SHP77 treated with DMSO at 0.1 percent for 48 hours (cell line): Measurements from ENCODE around the gene CGB8.
"Not testable (repeated sequence)": the region's sequence is repeated elsewhere in the genome, so short reads cannot be mapped to it uniquely, and the experiment has no call there.

Experiments used
- DNase-seq: peaks from one replicate; lab custom pipeline; 2025; lab: John Stamatoyannopoulos, UW

Gene CGB8

DNA sequence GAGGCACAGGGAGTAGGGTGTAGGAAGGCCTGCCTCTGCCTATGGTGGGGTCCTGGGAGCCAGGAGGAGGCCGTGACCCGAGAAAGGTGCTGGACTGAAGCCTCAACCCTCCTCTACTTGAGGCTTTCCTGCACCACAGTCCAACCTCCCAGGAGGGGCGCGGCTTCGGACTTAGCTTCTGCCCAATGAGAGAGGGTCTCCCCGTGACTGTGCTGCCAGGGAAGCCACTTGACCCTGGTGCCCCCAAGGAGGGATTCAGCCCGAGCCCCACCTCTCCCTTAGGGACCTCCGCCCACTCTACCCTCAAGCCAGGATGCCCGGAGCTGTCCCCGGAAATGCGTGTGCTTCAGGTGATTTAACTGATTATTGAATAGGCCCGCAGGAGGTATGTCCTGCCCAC lies at the start of gene CGB8:
TSS of gene CGB8 (minus strand) at position 101 of the 400 bp plus-strand sequence. CDS start 372 bp downstream, outside the sequence.
- DNase-seq, result not testable (repeated sequence)

- DNase-seq, result peak; percentile 52
Measured at GRCh38 chr19:49097453-49098288, 48.8 kb upstream of the CGB8 start.

DNA sequence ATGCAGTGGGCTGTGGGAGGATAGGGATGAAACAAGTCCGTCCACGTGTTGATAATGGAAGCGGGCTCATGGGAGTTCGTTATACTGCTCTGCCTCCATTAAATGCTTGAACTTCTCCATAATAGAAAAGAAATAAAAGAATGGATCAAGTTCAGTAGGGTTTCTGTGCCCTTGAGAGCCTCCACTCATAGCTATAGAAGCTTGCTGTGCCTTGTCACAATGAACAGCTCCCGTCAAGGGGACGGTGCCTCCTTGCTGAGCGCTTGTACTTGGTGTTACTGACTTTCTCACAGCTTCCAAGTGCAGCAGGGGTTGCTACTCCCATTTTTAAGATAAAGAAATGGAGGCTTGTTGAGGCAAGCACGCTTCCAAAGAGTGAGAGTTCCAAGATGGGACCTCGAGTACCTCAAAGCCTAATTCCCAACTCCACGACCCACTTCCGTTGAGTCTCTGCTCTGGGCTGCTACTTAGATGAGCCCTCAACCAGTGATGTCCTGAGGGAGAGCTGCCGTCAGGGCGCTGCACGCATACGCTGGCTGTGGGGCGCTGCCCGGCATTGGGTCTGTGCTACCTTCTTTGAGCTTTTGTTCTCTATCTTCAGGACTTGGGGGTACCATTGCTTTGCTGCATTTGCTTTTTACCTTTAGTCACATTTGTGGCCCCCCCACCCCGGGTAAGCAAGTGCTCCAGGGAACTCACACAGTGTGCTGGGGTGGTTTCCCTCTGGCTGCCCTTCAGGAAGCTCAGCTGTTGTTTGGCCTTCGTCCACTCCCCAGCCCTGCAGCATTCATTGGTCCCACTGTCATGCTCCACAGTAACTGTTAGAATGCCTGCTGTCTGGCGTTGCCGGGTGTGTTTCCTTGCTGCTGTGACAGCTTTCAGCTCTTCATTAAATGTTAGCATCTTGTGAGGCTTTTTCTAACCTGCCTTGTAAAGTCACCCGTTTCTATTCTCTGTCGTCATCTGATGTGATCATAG lies 45.9 kb upstream of the CGB8 start:
- no peak for DNase-seq

DNA sequence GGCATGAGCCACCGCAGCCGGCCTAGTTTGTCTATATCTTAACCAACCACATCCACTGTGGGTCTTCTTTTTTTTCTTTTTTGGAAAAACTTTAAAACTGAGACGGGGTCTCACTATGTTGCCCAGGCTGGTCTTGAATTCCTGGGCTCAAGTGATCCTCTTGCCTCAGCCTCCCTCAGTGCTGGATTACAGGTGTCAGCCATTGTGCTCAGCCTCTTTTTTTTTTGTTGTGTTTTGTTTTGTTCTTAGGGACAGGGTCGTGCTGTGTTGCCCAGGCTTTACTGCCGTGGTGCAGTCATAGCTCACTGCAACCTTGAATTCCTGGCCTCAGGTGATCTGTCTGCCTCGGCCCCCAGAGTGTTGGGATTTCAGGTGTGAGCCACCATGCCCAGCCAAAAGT lies 43.8 kb upstream of the CGB8 start:
- DNase-seq, result no peak

DNA sequence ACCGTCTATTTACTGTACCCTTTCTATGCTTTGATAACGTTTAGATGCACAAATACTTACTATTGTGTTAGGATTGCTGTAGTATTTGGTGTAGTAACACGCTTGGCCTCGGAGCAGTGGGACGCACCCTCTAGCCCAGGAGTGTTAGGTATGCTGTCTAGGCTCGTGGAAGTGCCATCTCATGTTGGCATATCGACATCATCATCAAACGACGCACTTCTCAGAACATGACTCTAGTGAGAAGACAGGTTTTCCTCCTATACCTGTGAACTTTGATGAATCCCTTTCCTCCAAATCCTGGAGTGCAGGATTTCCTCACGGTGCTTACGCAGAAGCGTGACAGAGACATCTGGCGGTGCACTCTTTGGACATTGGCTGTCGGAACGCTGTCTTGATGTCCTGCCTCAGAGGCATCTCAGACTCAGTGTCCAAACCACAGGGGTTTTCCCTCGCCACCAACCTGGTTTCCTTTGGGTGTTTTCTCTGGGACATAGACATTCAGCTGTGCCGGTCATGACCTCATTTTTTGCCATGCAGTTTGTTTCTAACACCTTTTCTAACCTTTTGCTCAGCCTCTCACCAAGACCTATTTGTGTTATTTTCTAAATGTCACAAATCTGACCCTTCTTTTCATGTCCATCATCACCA lies 42.6 kb upstream of the CGB8 start:
- DNase-seq, result no peak

GRCh38 chr19:49086296-49086695 lies 37.4 kb upstream of the CGB8 start:
- no peak for DNase-seq

DNA sequence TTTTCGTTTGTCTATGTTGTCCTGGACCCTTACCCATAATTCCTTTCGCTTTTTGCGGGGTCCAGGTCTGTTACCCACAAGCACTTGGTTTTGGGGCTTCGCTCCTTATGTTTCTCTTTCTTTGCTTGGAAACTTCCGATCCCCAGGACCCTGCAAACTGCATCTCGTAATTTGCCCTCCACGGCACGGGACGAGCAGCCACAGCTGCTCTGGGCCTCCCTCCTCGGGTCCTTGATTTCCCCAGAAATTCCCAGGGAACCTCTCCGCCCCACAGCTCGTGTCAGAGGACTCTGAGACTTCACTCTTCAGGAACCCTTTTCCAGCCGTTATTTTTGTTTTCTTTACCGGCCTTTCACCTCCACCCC lies 36.9 kb upstream of the CGB8 start:
- no peak for DNase-seq

DNA sequence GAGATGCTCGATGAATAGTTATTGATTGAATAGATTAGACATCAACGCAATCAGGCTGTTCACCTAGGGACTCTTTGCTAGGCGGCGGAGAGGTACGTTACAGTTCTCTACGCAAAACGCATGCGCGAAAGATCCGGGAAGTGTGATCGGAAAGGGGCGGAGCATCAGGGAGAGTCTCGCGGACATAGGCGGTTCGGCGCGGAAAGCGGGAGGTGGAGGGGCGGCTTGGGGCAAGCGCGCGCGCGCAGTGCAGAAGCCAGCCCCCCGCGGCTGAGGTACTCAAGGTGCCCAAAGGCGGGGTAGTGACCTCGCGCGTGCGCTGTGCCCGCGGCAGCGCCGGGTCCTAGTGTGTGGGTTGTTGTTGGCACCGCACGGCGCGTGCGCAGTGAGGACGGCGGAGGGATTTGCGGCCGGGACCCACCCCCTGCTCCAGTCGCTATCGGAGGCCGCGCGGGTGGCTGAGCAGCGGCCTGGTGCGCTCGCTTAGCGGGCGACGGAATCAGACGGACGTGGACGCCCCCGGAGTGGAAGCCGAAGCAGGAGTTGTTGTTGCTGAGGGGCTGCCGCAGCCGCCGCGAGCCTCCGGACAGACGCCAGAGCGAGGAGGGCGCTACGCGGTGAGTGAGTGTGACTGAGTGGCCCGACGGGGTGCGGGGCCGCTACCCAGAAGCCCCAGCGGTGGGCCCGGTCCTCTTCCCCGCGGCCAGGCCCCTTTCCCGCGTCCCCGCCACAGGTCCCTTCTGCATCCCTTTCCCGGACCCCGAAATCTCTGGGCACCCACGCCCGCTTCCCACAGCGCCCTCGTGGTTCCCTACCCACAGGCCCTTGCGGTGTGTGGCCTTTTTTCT lies 36.3 kb upstream of the CGB8 start, which contains the start of gene SNRNP70:
TSS of gene SNRNP70 (plus strand) at position 432 of the 848 bp plus-strand sequence. CDS start 964 bp downstream, outside the sequence.
- DNase-seq, result peak; percentile 98

DNA sequence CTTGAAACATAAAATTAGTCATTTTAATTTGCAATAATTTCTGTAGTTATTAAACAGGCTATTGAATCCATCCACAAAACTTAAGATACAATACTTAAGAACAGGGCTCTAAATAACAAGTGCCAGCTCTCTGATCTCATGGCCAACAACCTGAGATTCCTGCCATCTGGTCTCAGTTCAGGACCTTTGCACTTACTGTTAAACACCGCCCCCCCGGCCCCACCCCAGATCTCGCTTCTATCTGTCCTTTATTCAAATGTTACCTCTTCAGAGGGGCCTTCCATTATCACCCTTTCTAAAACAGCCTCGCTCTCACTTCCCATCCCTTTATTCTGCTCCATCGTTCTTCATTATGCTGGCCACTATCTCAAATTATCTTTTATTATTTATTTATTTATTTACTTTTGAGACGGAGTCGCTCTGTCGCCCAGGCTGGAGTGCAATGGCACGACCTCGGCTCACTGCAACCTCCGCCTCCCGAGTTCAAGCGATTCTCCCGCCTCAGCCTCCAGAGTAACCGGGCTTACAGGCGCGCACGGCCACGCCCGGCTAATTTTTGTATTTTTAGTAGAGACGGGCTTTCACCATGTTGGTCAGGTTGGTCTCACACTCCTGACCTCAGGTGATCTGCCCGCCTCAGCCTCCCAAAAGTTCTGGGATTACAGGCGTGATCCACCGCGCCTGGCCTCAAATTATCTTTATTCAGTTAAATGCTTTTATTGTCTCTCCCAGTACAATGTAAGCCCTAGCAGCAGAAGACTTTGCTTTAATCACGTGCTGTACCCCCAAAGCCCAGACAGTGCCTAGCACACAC lies 35.5 kb upstream of the CGB8 start:
- DNase-seq, result peak; percentile 4

- no peak for DNase-seq
Measured at GRCh38 chr19:49081273-49081672, 32.4 kb upstream of the CGB8 start.

- no peak for DNase-seq
Measured at GRCh38 chr19:49080392-49080791, 31.5 kb upstream of the CGB8 start.

DNA sequence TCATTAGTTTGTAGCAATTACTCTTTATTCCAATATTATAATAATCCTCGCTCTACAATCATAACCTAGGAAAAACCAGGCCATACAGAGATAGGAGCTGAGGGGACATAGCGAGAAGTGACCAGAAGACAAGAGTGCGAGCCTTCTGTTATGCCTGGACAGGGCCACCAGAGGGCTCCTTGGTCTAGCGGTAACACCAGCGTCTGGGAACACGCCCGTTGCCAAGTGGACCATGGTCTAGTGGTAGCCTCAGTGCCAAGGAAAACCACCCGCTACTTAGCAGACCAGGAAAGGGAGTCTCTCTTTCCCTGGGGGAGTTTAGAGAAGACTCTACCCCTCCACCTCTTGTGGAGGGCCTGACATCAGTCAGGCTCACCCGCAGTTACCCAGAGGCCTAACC lies 26.0 kb upstream of the CGB8 start:
- DNase-seq, result peak; percentile 24

GRCh38 chr19:49073514-49074378 lies 24.8 kb upstream of the CGB8 start:
- DNase-seq, result peak; percentile 2

GRCh38 chr19:49071860-49072547 lies 23.1 kb upstream of the CGB8 start:
- no peak for DNase-seq

DNA sequence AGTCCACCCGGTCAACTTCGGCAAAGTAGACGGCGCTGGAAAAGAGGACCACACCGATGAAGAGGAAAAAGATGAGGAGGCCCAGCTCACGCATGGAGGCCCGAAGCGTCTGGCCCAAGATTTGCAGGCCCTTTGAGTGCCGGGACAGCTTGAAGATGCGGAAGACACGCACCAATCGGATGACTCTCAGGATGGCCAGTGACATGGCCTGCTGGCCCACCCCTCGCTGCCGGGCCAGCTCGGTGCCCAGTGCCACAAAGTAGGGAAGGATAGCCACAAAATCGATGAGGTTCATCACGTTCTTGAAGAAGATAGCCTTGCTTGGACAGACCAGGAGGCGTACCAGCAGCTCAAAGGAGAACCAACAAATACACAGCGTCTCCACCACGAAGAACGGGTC lies 21.5 kb upstream of the CGB8 start:
- DNase-seq, result no peak

- no peak for DNase-seq
Measured at GRCh38 chr19:49069026-49069425, 20.1 kb upstream of the CGB8 start.

GRCh38 chr19:49067554-49067953 lies 18.6 kb upstream of the CGB8 start:
- DNase-seq, result no peak

GRCh38 chr19:49065905-49066512 lies 17.1 kb upstream of the CGB8 start:
- DNase-seq, result no peak
